GM19397 (cell line): Measurements from ENCODE around the gene CLDN24.

Source experiments
- ATAC-seq: cut with Tn5 transposase; IDR thresholded peaks from one replicate; pipeline ENCODE4 v1.9.1; 2021; ENCODE audit warnings: mild to moderate bottlenecking, moderate library complexity; ENCODE audit not compliant: unreplicated experiment

The CLDN24 gene

DNA sequence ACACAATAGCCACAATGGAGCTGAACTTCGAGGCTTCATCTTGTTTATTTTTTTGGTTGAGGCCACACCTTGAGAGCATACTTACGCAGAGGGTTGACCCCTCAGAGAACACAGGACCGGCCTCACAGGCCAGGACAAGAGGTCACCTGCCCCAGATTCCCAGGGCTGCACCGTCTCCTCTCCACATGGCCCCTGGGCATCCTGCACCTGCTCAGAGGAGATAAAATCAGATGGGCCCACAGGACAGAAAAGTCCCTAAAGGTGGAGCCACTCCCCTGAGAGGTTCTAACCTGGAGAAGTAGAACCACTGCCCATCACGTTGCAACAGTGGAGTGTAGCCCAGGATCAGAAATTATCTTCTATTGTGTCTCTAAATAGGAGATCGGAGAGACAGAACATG is 1.1 kb upstream of the CLDN24 start:
- ATAC-seq, result no peak

DNA sequence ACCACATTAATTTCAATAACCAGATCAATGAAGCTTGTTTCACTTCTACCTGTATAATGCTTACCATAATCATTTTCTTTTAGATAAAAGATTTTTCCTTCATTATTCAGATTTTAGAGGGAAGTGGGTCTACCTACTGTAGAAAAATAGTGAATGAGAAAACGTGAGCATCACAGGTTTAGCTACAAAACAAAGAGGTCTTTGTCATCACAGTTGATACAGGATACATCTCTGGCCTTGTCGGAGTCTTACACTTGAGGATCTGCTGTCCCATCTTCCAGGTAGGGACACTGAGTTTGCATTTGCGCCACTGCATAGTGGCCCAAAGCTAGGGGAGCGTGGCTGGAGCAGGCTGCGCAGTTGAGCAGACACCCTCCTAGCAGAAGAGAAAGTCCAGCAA is 710 bp downstream of the CLDN24 start:
- ATAC-seq, result no peak

- peak; percentile 54 for ATAC-seq
These were observed 1.1 kb downstream of the CLDN24 start for GRCh38 chr4:183321079-183321478.

- ATAC-seq, result no peak
These were observed 1.8 kb downstream of the CLDN24 start, which contains the start of gene CLDN22 for GRCh38 chr4:183320211-183321059. TSS of gene CLDN22 (minus strand) at chr4:183320276. CDS start at chr4:183320218, 58 bp downstream.

DNA sequence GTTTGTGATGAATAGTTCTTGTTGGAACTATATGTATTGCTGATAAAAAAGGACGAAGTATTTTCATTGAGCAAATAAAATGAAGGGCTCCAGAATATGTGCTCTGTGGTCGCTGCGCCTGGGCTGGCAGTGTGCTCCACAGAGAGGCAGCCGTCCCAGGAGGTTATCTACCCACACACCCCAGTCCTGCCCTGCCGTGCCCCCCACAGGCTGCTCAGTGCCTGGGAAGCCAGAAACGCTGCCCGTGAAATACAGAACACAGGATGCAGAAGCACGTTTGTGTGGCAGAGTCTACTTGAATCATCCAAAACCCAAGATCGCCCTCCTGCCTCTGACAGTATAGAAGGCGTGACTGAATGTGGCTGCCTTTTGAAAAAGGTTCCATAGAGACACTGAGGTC is 3.6 kb downstream of the CLDN24 start:
- no peak for ATAC-seq

GRCh38 chr4:183314806-183315205 is 7.4 kb downstream of the CLDN24 start:
- ATAC-seq, result no peak

DNA sequence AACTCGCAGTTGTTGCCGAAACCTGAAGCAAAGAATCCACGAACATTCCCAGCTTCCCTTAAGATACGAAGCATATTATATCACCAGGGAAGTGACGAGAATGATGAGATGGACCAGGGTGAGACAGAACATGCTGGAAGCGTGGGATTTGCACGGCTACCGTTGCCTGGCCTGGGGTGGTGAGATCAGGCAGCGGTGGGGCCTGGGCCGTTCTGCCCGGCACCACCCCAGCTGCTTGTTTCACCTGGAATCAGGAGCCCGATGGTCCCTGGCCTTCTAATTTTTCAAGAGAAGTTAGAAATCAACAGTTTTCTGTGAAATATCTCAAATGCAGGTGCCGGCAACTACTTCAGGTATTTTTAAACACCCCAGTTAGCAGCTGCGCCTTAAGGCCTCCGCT is 7.9 kb downstream of the CLDN24 start:
- no peak for ATAC-seq

- ATAC-seq, result no peak
These were observed 9.4 kb downstream of the CLDN24 start for GRCh38 chr4:183312841-183313240.

GRCh38 chr4:183306811-183307210 is 15.4 kb downstream of the CLDN24 start:
- ATAC-seq, result no peak

- ATAC-seq, result no peak
These were observed 17.7 kb downstream of the CLDN24 start for GRCh38 chr4:183304538-183304937.

DNA sequence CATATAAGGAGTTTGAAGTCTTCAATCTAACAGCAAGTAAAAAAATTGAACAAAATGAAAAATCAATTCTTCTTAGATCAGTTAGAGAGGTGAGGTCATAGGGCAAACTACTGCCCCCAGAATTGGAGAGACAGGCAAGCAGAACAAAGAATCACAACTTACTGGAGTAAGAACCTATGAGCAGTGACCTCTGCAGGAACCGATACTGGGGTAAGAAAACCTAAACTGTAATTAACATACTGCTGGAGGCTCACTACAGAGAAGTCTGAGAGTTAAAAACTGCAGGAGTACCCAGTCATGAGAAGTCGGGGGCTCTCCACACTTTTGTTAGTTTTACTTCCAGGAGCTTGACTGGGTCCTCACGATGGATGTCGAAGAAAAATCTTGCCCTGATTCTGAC is 18.2 kb downstream of the CLDN24 start:
- ATAC-seq, result no peak

DNA sequence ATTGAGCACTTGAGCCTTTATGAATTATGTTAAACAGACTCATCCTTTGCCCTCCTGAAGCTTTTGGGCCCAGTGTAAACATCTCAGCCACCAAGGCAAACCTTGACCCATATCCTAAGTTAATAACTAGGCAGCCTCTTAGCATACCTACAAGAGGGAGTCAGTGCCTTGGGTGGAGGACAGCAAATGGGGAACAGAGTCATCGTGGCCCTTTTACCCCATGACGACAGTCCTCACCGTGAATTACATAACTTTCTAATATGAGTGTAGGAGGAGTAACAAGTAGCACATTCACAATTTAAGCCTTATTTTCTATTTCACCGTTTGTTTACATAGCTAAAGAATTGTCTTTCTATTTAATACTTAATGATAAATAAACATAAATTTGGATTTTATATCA is 18.9 kb downstream of the CLDN24 start:
- no peak for ATAC-seq

GRCh38 chr4:183300655-183301054 is 21.6 kb downstream of the CLDN24 start:
- no peak for ATAC-seq

DNA sequence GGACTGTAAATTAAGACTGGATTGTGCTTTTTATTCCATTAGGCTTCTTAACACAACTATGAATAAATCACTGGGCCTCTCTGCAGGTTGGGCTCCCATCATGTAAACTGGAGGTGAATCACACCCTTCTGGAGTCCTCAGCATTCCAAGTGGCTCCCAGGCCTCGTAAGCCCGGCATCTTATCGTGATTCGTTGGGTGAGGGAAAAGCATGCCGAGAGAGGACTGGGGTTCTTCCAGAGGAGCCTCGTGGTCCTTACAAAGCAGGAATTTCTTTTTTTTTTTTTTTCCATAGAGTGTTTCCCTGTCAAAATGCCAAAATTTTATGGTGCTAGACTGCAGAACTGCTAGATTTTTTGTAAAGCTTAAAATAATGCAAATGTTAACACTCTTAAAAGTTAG is 22.2 kb downstream of the CLDN24 start:
- no peak for ATAC-seq

- no peak for ATAC-seq
These were observed 22.8 kb downstream of the CLDN24 start for GRCh38 chr4:183299464-183299863.

DNA sequence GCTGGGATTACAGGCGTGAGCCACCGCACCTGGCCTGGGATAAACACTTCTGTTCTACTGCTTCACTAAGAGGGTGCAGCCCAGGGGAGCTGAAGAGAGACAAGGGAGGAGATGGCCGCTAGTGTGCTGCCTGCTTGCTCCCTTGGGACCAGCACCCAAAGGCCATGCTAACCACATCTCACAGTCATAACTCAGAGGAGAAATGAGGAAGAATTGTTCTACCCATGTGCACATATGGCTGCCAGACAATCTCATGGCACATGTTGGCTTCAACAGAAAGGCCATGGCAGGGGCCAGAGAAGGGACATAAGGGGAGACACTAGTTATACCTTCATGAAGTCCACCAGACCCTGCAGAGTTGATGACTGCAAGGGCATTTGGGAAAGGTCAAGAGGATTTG is 24.6 kb downstream of the CLDN24 start:
- ATAC-seq, result peak; percentile 88

DNA sequence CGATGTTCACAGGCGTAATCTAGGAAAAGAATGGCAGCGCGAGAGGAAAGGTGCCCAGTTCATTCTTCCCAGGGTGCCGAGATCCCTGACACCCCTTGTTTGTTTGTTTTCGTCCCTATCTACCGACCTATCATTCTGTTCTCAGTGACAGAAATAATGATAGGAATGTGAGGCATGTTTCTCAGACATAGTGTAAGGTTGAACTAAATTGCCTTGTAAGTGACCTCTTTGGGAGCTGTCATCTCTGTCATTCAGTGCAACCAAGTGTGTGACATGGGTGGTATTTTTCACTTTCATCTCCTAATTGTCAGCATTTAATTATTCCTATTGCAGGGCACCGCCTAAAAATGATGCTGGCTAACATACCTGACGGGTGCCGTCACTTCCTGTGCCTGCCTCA is 26.5 kb downstream of the CLDN24 start:
- ATAC-seq, result no peak

DNA sequence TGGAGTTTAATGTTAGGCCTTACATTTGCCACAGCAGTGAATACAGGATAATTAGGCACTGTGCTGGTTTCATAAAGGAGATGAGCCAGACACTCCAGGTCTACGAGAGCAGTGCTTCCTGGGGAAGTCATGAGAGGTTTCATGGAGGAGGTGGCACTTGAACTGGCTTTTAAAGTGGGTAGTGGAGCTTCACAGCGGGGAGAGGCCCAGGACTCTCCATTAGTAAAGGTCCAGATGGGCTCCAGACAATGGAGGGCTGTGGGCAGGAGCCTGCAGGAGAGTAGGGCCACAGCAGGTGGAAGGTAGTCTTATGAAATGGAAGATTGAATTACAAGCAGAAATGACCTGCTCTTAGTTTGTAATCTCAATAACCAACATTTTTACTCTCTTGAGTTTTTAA is 31.2 kb downstream of the CLDN24 start:
- ATAC-seq, result no peak

DNA sequence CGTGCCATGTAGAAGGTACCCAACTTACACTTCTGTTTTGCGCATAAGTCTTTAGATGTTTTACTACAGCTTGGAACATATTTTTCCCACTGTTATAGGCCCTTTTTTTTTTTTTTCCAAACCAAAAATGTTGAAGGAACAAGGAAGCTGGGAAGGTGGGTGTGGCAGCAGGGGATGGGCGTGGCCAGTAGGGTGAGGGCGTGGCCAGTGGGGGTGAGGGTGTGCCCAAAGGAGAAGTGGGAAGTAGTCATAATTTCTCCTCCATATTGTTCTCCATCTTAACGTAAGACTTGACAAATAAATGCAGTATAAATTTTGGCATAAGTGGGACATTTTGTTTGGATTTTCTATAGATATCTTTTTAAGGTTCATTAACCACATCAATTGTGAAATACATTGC is 32.5 kb downstream of the CLDN24 start:
- no peak for ATAC-seq

- no peak for ATAC-seq
These were observed 33.3 kb downstream of the CLDN24 start for GRCh38 chr4:183288955-183289354.

DNA sequence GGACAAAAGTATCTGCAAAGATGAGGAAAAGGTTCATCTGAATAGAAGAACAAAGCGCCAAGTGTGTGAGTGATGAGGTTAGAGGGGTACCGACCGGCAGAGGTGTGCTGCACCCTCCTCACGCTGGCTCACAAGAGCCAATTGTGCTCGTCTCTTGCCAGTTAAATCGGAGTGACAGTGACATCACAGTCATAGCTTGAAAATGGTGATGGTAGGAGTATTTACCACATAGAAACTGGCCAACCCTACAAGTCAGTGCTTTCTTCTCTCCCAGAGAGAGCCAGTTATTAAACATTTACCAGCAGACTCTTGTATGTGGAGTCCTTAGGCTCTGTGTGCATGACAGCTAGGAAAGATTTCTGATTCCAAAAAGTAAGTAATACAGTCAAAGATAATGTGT is 34.5 kb downstream of the CLDN24 start:
- peak; percentile 77 for ATAC-seq

GRCh38 chr4:183287309-183287659 is 34.9 kb downstream of the CLDN24 start:
- peak; percentile 77 for ATAC-seq
